OCI-LY1 (cell line): ENCODE results near the gene TTC23L.

Experiments used
- H2AFZ ChIP-seq: fragments of 200-600 bp; sonication (generic), shearing (Covaris generic); 2 replicates; pipeline ENCODE4 v1.6.0; 2014; ENCODE audit warnings: antibody characterized with exemption, mild to moderate bottlenecking, low read length
- H3F3A ChIP-seq: fragments of 200-600 bp; sonication (generic), shearing (Covaris generic); 2 replicates; pipeline ENCODE4 v1.6.0; 2014; ENCODE audit warnings: mild to moderate bottlenecking, antibody characterized with exemption, low read length, moderate library complexity; ENCODE audit not compliant: insufficient read depth
- H3K27ac ChIP-seq: fragments of 200-600 bp; sonication (generic); 2 replicates; pipeline ENCODE4 v1.5.1; 2014; ENCODE audit warnings: low read length, mixed run types, mild to moderate bottlenecking, low read depth; ENCODE audit not compliant: poor library complexity, severe bottlenecking
- H3K27me3 ChIP-seq: fragments of 200-600 bp; sonication (generic); 2 replicates; pipeline ENCODE4 v1.6.0; 2014; ENCODE audit warnings: antibody characterized with exemption, mild to moderate bottlenecking, low read length, moderate library complexity; ENCODE audit not compliant: insufficient read depth
- H3K36me3 ChIP-seq: fragments of 200-600 bp; sonication (generic); 2 replicates; pipeline ENCODE4 v1.6.1; 2014; ENCODE audit warnings: mild to moderate bottlenecking, antibody characterized with exemption, low read length, moderate library complexity, mixed read lengths; ENCODE audit not compliant: insufficient read depth
- H3K4me1 ChIP-seq: fragments of 200-600 bp; sonication (generic); 2 replicates; pipeline ENCODE4 v1.5.1; 2014; ENCODE audit warnings: mild to moderate bottlenecking, low read length, moderate library complexity; ENCODE audit not compliant: insufficient read depth, severe bottlenecking
- H3K4me2 ChIP-seq: fragments of 200-600 bp; sonication (generic), shearing (Covaris generic); 2 replicates; pipeline ENCODE4 v1.6.1; 2014; ENCODE audit warnings: low read length
- H3K4me3 ChIP-seq: fragments of 200-600 bp; sonication (generic); 2 replicates; pipeline ENCODE4 v1.5.1; 2014; ENCODE audit warnings: low read length, low read depth, mild to moderate bottlenecking, mixed read lengths; ENCODE audit not compliant: poor library complexity, severe bottlenecking
- H3K79me2 ChIP-seq: fragments of 200-600 bp; shearing (Covaris generic); 2 replicates; pipeline ENCODE4 v1.6.1; 2016; ENCODE audit warnings: mixed run types, low read length, mixed read lengths; ENCODE audit not compliant: insufficient read depth
- H3K9ac ChIP-seq: fragments of 200-600 bp; sonication (generic), shearing (Covaris generic); 2 replicates; pipeline ENCODE4 v1.6.1; 2014; ENCODE audit warnings: mild to moderate bottlenecking, low read length, mixed read lengths
- H3K9me2 ChIP-seq: fragments of 200-600 bp; sonication (generic), shearing (Covaris generic); 2 replicates; pipeline ENCODE4 v1.6.1; 2014; ENCODE audit warnings: low read depth, mild to moderate bottlenecking, low read length, mixed read lengths
- H3K9me3 ChIP-seq: fragments of 200-600 bp; shearing (Covaris generic); 2 replicates; pipeline ENCODE4 v1.6.1; 2014; ENCODE audit warnings: low read length, mixed read lengths
- H4K20me1 ChIP-seq: fragments of 200-600 bp; sonication (generic), shearing (Covaris generic); 2 replicates; pipeline ENCODE4 v1.6.0; 2016; ENCODE audit warnings: mild to moderate bottlenecking, low read length; ENCODE audit not compliant: insufficient read depth
- EZH2 ChIP-seq: fragments of 200-600 bp; sonication (generic), shearing (Covaris generic); IDR thresholded peaks from 2 replicates; pipeline ENCODE4 v1.8.0; 2017; ENCODE audit warnings: borderline replicate concordance, mixed run types, mild to moderate bottlenecking, antibody characterized with exemption, low read length, moderate library complexity, mixed read lengths
- TF ChIP-seq, protein P1 (sequence below): fragments of 200-600 bp; sonication (generic), shearing (Covaris generic); IDR thresholded peaks from 2 replicates; pipeline ENCODE4 v1.5.1; 2017; ENCODE audit warnings: mild to moderate bottlenecking, antibody characterized with exemption, low read length, moderate library complexity, mixed read lengths

Gene TTC23L

GRCh38 chr5:34847056-34847455 is 8.1 kb downstream of the TTC23L start:
- Histone ChIP-seq H3K36me3 (no peaks in the 10 kb centered on the region), H2AFZ (no peak overlapping the region), H3K9me3 (no peaks in the 10 kb centered on the region), H3K79me2 (no peaks in the 10 kb centered on the region), H3K9ac (no peak overlapping the region), H3K4me3 (no peak overlapping the region), H3K4me2 (no peak overlapping the region), H3K27me3 (no peaks in the 10 kb centered on the region), H3F3A (no peaks in the 10 kb centered on the region), H4K20me1 (no peaks in the 10 kb centered on the region), H3K4me1 (no peaks in the 10 kb centered on the region), H3K9me2 (no peaks in the 10 kb centered on the region), H3K27ac (no peak overlapping the region)
- TF ChIP-seq, protein P1, sequence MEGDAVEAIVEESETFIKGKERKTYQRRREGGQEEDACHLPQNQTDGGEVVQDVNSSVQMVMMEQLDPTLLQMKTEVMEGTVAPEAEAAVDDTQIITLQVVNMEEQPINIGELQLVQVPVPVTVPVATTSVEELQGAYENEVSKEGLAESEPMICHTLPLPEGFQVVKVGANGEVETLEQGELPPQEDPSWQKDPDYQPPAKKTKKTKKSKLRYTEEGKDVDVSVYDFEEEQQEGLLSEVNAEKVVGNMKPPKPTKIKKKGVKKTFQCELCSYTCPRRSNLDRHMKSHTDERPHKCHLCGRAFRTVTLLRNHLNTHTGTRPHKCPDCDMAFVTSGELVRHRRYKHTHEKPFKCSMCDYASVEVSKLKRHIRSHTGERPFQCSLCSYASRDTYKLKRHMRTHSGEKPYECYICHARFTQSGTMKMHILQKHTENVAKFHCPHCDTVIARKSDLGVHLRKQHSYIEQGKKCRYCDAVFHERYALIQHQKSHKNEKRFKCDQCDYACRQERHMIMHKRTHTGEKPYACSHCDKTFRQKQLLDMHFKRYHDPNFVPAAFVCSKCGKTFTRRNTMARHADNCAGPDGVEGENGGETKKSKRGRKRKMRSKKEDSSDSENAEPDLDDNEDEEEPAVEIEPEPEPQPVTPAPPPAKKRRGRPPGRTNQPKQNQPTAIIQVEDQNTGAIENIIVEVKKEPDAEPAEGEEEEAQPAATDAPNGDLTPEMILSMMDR = no peak
- TF ChIP-seq EZH2 = no peak

- Histone ChIP-seq H3K27ac (no peak overlapping the region), H3K9me2 (no peaks in the 10 kb centered on the region), H3F3A (no peaks in the 10 kb centered on the region), H3K9me3 (no peaks in the 10 kb centered on the region), H3K4me2 (no peak overlapping the region), H3K9ac (no peak overlapping the region), H4K20me1 (no peaks in the 10 kb centered on the region), H3K79me2 (no peaks in the 10 kb centered on the region), H3K27me3 (no peaks in the 10 kb centered on the region), H3K36me3 (no peaks in the 10 kb centered on the region), H3K4me3 (no peak overlapping the region), H2AFZ (no peak overlapping the region), H3K4me1 (no peaks in the 10 kb centered on the region)
- TF ChIP-seq, protein P1 = no peak
- TF ChIP-seq EZH2 = no peak
Measured at GRCh38 chr5:34847552-34847951, 8.6 kb downstream of the TTC23L start.

- no peaks in the 10 kb centered on the region for H4K20me1 ChIP-seq
- H3K79me2 ChIP-seq = no peaks in the 10 kb centered on the region
- H2AFZ ChIP-seq = no peak overlapping the region
- H3K4me1 ChIP-seq = no peaks in the 10 kb centered on the region
- H3K9me3 ChIP-seq = no peaks in the 10 kb centered on the region
- no peak for TF ChIP-seq EZH2
- TF ChIP-seq, protein P1 = no peak
- no peak overlapping the region for H3K27ac ChIP-seq
- H3K4me3 ChIP-seq = no peak overlapping the region
- H3F3A ChIP-seq = no peaks in the 10 kb centered on the region
- H3K36me3 ChIP-seq = no peaks in the 10 kb centered on the region
- no peak overlapping the region for H3K4me2 ChIP-seq
- no peaks in the 10 kb centered on the region for H3K27me3 ChIP-seq
- H3K9ac ChIP-seq = no peak overlapping the region
- H3K9me2 ChIP-seq = no peaks in the 10 kb centered on the region
Measured at GRCh38 chr5:34848230-34848629, 9.3 kb downstream of the TTC23L start.
